A549 (cell line): ENCODE results near the gene IL4I1. TPM values are rescaled to one million over a fixed set of nuclear protein-coding genes. Genes with fewer than 3 reads are reported as not detected.
A peak's percentile ranks its signal among the peaks of the same experiment; 100 is the strongest.

ENCODE experiments used
- ATAC-seq, 2 experiments: fragments of 200-7000 bp in 1 of 2; fragments of >200 bp in 1 of 2; cut with Nextera tagmentation in 1 of 2; cut with Tn5 transposase in 1 of 2; 3 replicates each; pipeline versions ENCODE4 v1.8.0 to v1.9.1; 2018 to 2020; ENCODE audit warnings: mild to moderate bottlenecking in 1 of 2, moderate library complexity in 1 of 2
- CTCF ChIA-PET: fragments of 300-600 bp; sonication (Branson Sonifier 250); formaldehyde crosslinking; extraction: SDS; loops from one replicate; lab custom pipeline; 2021; ENCODE audit warnings: antibody characterized with exemption, inconsistent platforms; lab: Yijun Ruan, JAX
- POLR2A ChIA-PET: fragments of 350-600 bp; formaldehyde crosslinking; extraction: SDS; loops from one replicate; lab custom pipeline; 2021; ENCODE audit warnings: antibody characterized with exemption, inconsistent platforms; lab: Yijun Ruan, JAX
- DNase-seq, 2 experiments: peaks; one replicate each; pipeline versions ENCODE4 v3.0.0 to v3.0.0-alpha.2; 2011 to 2016; ENCODE audit warnings: low read depth in 1 of 2, low spot score in 1 of 2
- FAIRE-seq: peaks from 2 replicates; lab custom pipeline; 2011; peaks lifted over from hg19 to GRCh38; lab: Jason Lieb, UNC
- H3K27ac ChIP-seq, 2 experiments: fragments of >200 bp; sonication (Bioruptor Twin); formaldehyde crosslinking; 3 replicates each; pipeline ENCODE4 v1.5.1; 2016 to 2017
- H3K4me1 ChIP-seq: fragments of >200 bp; sonication (Bioruptor Twin); formaldehyde crosslinking; 3 replicates; pipeline ENCODE4 v1.6.1; 2016
- H3K4me2 ChIP-seq: fragments of >200 bp; sonication (Bioruptor Twin); formaldehyde crosslinking; 3 replicates; pipeline ENCODE4 v1.6.1; 2016
- H3K4me3 ChIP-seq: fragments of >200 bp; sonication (Bioruptor Twin); formaldehyde crosslinking; 3 replicates; pipeline ENCODE4 v1.5.1; 2016
- H3K9me3 ChIP-seq: fragments of >200 bp; sonication (Bioruptor Twin); formaldehyde crosslinking; 3 replicates; pipeline ENCODE4 v1.6.1; 2016
- ESRRA ChIP-seq: fragments of 150-350 bp; IDR thresholded peaks from 2 replicates; pipeline ENCODE4 v1.6.1; 2014; ENCODE audit warnings: mild to moderate bottlenecking, low read length, borderline replicate concordance
- KDM5A ChIP-seq: fragments of 200-600 bp; sonication (generic); IDR thresholded peaks from 2 replicates; pipeline ENCODE4 v1.6.1; 2016; ENCODE audit warnings: antibody characterized with exemption, mild to moderate bottlenecking
- MAZ ChIP-seq: fragments of 150-350 bp; IDR thresholded peaks from 2 replicates; pipeline ENCODE4 v1.6.1; 2014; ENCODE audit warnings: antibody characterized with exemption, low read depth, low read length, borderline replicate concordance
- MYC ChIP-seq: IDR thresholded peaks from 2 replicates; pipeline ENCODE4 v1.6.1; 2012; ENCODE audit warnings: mild to moderate bottlenecking, inconsistent platforms, low read length, improper control_type of control experiment, borderline replicate concordance
- RARB ChIP-seq: fragments of 250-450 bp; sonication (Bioruptor Pico); IDR thresholded peaks from 2 replicates; pipeline ENCODE4 v1.8.0; 2021; ENCODE audit warnings: mild to moderate bottlenecking, moderate library complexity
- RNF2 ChIP-seq: fragments of 200-600 bp; sonication (generic); IDR thresholded peaks from 2 replicates; pipeline ENCODE4 v1.6.1; 2016; ENCODE audit warnings: low read depth, mild to moderate bottlenecking, antibody characterized with exemption, moderate library complexity, borderline replicate concordance
- ZFP36 ChIP-seq: fragments of 450-650 bp; IDR thresholded peaks from 2 replicates; pipeline ENCODE4 v1.6.1; 2014; ENCODE audit warnings: borderline replicate concordance; ENCODE audit not compliant: partially characterized antibody
- ZNF302 ChIP-seq: fragments of 250-450 bp; sonication (Bioruptor Pico); IDR thresholded peaks from 2 replicates; pipeline ENCODE4 v1.9.0; 2021; ENCODE audit warnings: inconsistent platforms, mild to moderate bottlenecking, moderate library complexity
- WGBS: methylation state at CpG from one replicate; pipeline ENCODE4 v1.1.6; 2017; ENCODE audit errors: missing lambda C conversion rate; 5-methylcytosine and 5-hydroxymethylcytosine counted together
- polyA plus RNA-seq, 4 experiments: library from polyadenylated mRNA; depleted of rRNA in 3 of 4; stranded (reverse); fragments of >200 nt; fragmentation: RNase III in 1 of 4; extraction: RNeasy Plus Mini Kit Qiagen cat#74134 plus additional on column Dnase treatment in 1 of 4; gene quantifications; 2 replicates in 3 of 4; 3 replicates in 1 of 4; pipeline ENCODE4 v1.2.3, GENCODE V29; 2011 to 2017
- TF ChIP-seq, protein P1 (sequence below): fragments of 200-600 bp; sonication (generic); IDR thresholded peaks from 2 replicates; pipeline ENCODE4 v1.6.1; 2016; ENCODE audit warnings: antibody characterized with exemption, mild to moderate bottlenecking, moderate library complexity
- TF ChIP-seq, protein P2 (sequence below): fragments of >200 bp; sonication (Bioruptor Twin); formaldehyde crosslinking; IDR thresholded peaks from 3 replicates; pipeline ENCODE4 v1.6.1; 2016
- TF ChIP-seq, protein P3 (sequence below): fragments of 250-450 bp; sonication (Bioruptor Pico); IDR thresholded peaks from 2 replicates; pipeline ENCODE4 v1.5.0; 2021; ENCODE audit warnings: mild to moderate bottlenecking, moderate library complexity, borderline replicate concordance
- TF ChIP-seq, protein P4 (sequence below): IDR thresholded peaks from 2 replicates; pipeline ENCODE4 v1.6.1; 2012

Gene IL4I1
- polyA plus RNA-seq, 2 of the 4 experiments (the other 2 are of a cell fraction) = 0.18 to 0.62 TPM

DNA sequence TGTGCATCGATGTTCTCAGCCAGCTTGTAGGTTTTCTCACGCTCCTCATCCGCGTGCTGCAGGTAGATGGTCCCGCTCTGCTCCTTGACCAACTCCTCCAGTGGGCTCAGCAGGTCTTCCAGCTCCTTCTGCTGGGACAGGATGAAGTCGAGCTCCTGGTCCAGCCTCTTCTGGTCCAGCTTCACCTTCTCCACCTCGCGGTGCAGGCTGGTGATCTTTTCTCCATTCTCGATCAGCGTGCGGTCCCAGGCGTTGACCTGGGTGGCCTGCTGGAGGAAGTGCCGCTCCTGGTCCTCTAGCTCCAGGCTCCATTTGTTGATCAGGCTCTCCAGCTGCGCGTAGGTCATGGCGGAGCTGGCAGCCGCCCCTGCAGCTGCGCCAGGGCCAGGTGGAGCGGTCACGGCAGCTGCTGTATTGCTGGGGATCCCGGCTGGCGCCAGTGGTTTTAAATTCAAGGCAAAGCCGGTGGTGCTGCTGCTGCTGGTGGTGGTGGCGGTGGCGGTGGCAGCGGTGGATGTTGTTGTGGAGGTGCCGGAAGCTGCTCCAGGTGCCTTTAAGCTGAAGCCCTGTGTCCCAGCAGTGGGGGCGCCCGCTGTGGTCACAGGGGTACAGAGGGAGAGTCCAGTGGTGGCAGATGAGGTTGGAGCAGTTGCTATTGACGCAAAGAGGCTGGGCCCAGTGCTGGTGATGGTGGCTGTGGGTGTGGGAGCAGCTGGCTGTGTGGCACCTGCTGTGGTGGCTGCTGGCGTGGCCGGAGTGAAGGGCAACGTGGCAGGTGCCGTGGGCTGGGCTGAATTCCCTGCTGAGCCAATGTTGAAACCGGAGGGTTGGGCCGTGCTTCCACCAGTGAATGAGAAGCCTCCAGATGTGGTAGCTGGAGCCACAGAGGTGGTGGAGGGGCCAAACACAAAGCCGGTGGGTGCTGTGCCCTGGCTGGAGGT lies 12.1 kb upstream of the IL4I1 start (continued):
- TF ChIP-seq, protein P1, sequence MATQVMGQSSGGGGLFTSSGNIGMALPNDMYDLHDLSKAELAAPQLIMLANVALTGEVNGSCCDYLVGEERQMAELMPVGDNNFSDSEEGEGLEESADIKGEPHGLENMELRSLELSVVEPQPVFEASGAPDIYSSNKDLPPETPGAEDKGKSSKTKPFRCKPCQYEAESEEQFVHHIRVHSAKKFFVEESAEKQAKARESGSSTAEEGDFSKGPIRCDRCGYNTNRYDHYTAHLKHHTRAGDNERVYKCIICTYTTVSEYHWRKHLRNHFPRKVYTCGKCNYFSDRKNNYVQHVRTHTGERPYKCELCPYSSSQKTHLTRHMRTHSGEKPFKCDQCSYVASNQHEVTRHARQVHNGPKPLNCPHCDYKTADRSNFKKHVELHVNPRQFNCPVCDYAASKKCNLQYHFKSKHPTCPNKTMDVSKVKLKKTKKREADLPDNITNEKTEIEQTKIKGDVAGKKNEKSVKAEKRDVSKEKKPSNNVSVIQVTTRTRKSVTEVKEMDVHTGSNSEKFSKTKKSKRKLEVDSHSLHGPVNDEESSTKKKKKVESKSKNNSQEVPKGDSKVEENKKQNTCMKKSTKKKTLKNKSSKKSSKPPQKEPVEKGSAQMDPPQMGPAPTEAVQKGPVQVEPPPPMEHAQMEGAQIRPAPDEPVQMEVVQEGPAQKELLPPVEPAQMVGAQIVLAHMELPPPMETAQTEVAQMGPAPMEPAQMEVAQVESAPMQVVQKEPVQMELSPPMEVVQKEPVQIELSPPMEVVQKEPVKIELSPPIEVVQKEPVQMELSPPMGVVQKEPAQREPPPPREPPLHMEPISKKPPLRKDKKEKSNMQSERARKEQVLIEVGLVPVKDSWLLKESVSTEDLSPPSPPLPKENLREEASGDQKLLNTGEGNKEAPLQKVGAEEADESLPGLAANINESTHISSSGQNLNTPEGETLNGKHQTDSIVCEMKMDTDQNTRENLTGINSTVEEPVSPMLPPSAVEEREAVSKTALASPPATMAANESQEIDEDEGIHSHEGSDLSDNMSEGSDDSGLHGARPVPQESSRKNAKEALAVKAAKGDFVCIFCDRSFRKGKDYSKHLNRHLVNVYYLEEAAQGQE = no peak
- TF ChIP-seq, protein P2, sequence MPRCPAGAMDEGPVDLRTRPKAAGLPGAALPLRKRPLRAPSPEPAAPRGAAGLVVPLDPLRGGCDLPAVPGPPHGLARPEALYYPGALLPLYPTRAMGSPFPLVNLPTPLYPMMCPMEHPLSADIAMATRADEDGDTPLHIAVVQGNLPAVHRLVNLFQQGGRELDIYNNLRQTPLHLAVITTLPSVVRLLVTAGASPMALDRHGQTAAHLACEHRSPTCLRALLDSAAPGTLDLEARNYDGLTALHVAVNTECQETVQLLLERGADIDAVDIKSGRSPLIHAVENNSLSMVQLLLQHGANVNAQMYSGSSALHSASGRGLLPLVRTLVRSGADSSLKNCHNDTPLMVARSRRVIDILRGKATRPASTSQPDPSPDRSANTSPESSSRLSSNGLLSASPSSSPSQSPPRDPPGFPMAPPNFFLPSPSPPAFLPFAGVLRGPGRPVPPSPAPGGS = no peak
- TF ChIP-seq KDM5A = no peak

- no peak for DNase-seq
- no peak for FAIRE-seq
- Histone ChIP-seq H3K4me1 (no peaks in the 10 kb centered on the region), H3K4me2 (no peak overlapping the region), H3K27ac (no peak overlapping the region), H3K4me3 (no peak overlapping the region), H3K9me3 (no peaks in the 10 kb centered on the region)
- CTCF ChIA-PET = interaction anchor here (1.0 to 2.4 kb wide), 7 partner anchors 10 to 30 kb away, joined by 3 to 14 read pairs (median 6); no protein-coding TSS in a partner anchor
- 96% methylated on average over 23 of the region's 23 CpGs for WGBS
- POLR2A ChIA-PET = interaction anchor here (0.5 to 1.0 kb wide), 2 partner anchors 18 to 22 kb away, joined by 3 to 4 read pairs; no protein-coding TSS in a partner anchor
- no peak for ATAC-seq
- TF ChIP-seq ZNF302 (CRISPR knock-in tag) = no peak
- no peak for TF ChIP-seq KDM5A
Observed at GRCh38 chr19:49907745-49908446, 11.2 kb upstream of the IL4I1 start.

- Histone ChIP-seq H3K4me3 (no peak overlapping the region), H3K27ac (no peak overlapping the region), H3K4me1 (no peaks in the 10 kb centered on the region), H3K4me2 (no peak overlapping the region), H3K9me3 (no peaks in the 10 kb centered on the region)
- FAIRE-seq (no peak), DNase-seq (no peak), ATAC-seq (no peak; a peak in 1 of 6 replicates)
- CTCF ChIA-PET = interaction anchor here (1.0 to 1.9 kb wide), 4 partner anchors 13 to 77 kb away, joined by 3 to 13 read pairs (median 5); no protein-coding TSS in a partner anchor
- POLR2A ChIA-PET = interaction anchor here (0.6 kb wide), 1 partner anchor 21 kb away, joined by 3 read pairs; no protein-coding TSS in a partner anchor
- WGBS = 96% methylated on average over 16 of the region's 16 CpGs
- TF ChIP-seq ESRRA (no peak), ZFP36 (peak; percentile 27)
Observed at GRCh38 chr19:49906879-49907564, 10.3 kb upstream of the IL4I1 start.

GRCh38 chr19:49904136-49904535 lies 7.4 kb upstream of the IL4I1 start:
- FAIRE-seq (no peak), DNase-seq (no peak), ATAC-seq (no peak)
- Histone ChIP-seq H3K9me3 (no peaks in the 10 kb centered on the region), H3K4me1 (no peaks in the 10 kb centered on the region), H3K27ac (no peak overlapping the region), H3K4me2 (no peak overlapping the region), H3K4me3 (no peak overlapping the region)
- WGBS = 92% methylated on average over 6 of the region's 6 CpGs
- POLR2A ChIA-PET = no interaction called here
- CTCF ChIA-PET = interaction anchor here (0.7 to 1.3 kb wide), 2 partner anchors 12 kb away, joined by 3 to 4 read pairs; no protein-coding TSS in a partner anchor
- TF ChIP-seq ESRRA (no peak), MAZ (no peak), MYC (no peak), RNF2 (no peak), RARB (CRISPR knock-in tag) (no peak)
- TF ChIP-seq, protein P3, sequence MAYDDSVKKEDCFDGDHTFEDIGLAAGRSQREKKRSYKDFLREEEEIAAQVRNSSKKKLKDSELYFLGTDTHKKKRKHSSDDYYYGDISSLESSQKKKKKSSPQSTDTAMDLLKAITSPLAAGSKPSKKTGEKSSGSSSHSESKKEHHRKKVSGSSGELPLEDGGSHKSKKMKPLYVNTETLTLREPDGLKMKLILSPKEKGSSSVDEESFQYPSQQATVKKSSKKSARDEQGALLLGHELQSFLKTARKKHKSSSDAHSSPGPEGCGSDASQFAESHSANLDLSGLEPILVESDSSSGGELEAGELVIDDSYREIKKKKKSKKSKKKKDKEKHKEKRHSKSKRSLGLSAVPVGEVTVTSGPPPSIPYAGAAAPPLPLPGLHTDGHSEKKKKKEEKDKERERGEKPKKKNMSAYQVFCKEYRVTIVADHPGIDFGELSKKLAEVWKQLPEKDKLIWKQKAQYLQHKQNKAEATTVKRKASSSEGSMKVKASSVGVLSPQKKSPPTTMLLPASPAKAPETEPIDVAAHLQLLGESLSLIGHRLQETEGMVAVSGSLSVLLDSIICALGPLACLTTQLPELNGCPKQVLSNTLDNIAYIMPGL (CRISPR knock-in tag) = no peak
- TF ChIP-seq, protein P4, sequence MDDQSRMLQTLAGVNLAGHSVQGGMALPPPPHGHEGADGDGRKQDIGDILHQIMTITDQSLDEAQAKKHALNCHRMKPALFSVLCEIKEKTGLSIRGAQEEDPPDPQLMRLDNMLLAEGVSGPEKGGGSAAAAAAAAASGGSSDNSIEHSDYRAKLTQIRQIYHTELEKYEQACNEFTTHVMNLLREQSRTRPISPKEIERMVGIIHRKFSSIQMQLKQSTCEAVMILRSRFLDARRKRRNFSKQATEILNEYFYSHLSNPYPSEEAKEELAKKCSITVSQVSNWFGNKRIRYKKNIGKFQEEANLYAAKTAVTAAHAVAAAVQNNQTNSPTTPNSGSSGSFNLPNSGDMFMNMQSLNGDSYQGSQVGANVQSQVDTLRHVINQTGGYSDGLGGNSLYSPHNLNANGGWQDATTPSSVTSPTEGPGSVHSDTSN = no peak
